LNCAP (cell line): ENCODE data around the gene KAZN.

Experiments used
- CTCF ChIP-seq: fragments of 450-650 bp; IDR thresholded peaks from 2 replicates; pipeline ENCODE4 v1.5.1; 2017; ENCODE audit warnings: mild to moderate bottlenecking

Gene KAZN

GRCh38 chr1:15148004-15148403 lies 549.5 kb downstream of the KAZN start:
- TF ChIP-seq CTCF = no peak

- no peak for TF ChIP-seq CTCF
These were observed 550.0 kb downstream of the KAZN start for GRCh38 chr1:15148475-15148874.

GRCh38 chr1:15148941-15149340 lies 550.5 kb downstream of the KAZN start:
- TF ChIP-seq CTCF = no peak

- no peak for TF ChIP-seq CTCF
These were observed 551.9 kb downstream of the KAZN start for GRCh38 chr1:15150376-15150775.

GRCh38 chr1:15151377-15151806 lies 552.9 kb downstream of the KAZN start:
- TF ChIP-seq CTCF = no peak

- no peak for TF ChIP-seq CTCF
These were observed 553.4 kb downstream of the KAZN start for GRCh38 chr1:15151871-15152270.

- TF ChIP-seq CTCF = peak; percentile 53
These were observed 554.1 kb downstream of the KAZN start for GRCh38 chr1:15152318-15153183.
